ENCODE results near the gene KRTAP23-1. TPM values are rescaled to one million over a fixed set of nuclear protein-coding genes. Genes with fewer than 3 reads are reported as not detected.

Gene KRTAP23-1
- total and polyA plus RNA-seq, 2 of the 4 experiments (the other 2 are of a cell fraction) = not detected

DNA sequence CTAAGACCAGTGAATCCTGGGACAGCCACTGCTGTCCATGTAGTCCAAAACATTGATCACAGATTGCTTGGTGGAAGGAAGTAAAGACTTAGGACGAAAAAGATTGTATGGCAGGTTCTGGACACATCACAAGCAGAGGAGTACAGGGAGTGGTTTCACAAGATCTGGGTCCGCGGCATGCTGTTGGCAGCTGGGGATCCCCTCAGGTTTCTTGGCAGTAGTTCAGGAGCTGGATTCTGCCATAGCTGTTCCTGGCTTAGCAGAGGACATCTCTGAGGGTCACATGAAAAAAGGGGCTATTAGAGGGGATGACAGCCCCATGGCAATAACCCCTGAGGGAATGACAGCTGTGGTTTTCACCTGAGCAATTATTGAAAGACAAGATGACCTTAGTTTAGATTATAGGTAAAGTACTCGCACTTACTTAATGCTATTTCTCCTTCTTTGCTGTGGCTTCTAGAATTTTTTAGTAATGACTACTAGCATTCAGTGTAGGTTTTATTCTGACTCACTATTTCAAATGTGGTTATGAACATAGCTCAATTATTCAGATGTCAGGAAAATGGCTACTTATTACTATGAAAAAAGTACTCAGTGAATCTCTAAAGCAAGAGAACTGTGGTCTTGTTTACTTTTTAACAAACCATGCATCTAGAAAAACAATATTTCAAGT is 19.1 kb downstream of the KRTAP23-1 start:
- Histone ChIP-seq H3K9ac (ENCODE audit: low read depth, low read length) (no peak overlapping the region), H2AK5ac (ENCODE audit: low read depth, low read length) (no peak overlapping the region), H3K9me3 (ENCODE audit: control insufficient read depth, insufficient read depth, low read length) (peaks cover 14% of the 10 kb centered on the region), H3K23ac (ENCODE audit: low read depth, low read length) (no peak overlapping the region), H3K9me1 (ENCODE audit: insufficient read depth, low read length) (no peaks in the 10 kb centered on the region), H3K4me3 (ENCODE audit: insufficient read depth, low read depth, low read length) (no peak overlapping the region), H3K14ac (replicated peaks; ENCODE audit: low read depth, low read length) (no peak overlapping the region), H2AFZ (replicated peaks; ENCODE audit: low read length, poor library complexity) (no peak overlapping the region), H2BK15ac (ENCODE audit: low read depth, low read length) (no peak overlapping the region), H3K18ac (ENCODE audit: low read depth, low read length) (no peak overlapping the region), H3K27ac (ENCODE audit: insufficient read depth, low read length) (no peak overlapping the region), H3K4ac (ENCODE audit: low read depth, low read length) (no peak overlapping the region), H4K91ac (ENCODE audit: insufficient read depth, low read depth, low read length) (no peak overlapping the region), H3K4me1 (ENCODE audit: control insufficient read depth, insufficient read depth, low read length) (no peaks in the 10 kb centered on the region), H2BK20ac (ENCODE audit: low read depth, low read length) (no peak overlapping the region), H3K79me1 (ENCODE audit: low read depth in 1 of 2, low read length in 2 of 2) (no peaks in the 10 kb centered on the region), H3K36me3 (ENCODE audit: control insufficient read depth, insufficient read depth, low read length) (no peaks in the 10 kb centered on the region), H3K4me2 (ENCODE audit: low read depth, low read length) (no peak overlapping the region), H2AK9ac (replicated peaks; ENCODE audit: low read depth, low read length, poor library complexity) (no peak overlapping the region), H2BK5ac (ENCODE audit: low read depth, low read length, poor library complexity, severe bottlenecking) (no peak overlapping the region), H3K56ac (ENCODE audit: extremely low read depth, insufficient read depth, low read length) (no peak overlapping the region), H4K20me1 (ENCODE audit: insufficient read depth, low read length) (no peaks in the 10 kb centered on the region), H4K5ac (ENCODE audit: low read depth, low read length) (no peak overlapping the region), H2BK120ac (ENCODE audit: low read depth, low read length) (no peak overlapping the region), H4K8ac (ENCODE audit: low read depth in 2 of 2, low read length in 2 of 2) (no peak overlapping the region), H3K27me3 (ENCODE audit: control insufficient read depth, insufficient read depth, low read length) (no peaks in the 10 kb centered on the region)
- ChIA-PET POLR2A (ENCODE audit: unreplicated experiment) (no interaction called here), CTCF (no interaction called here)
- BruUV-seq (replicated peaks) = no TSS peak
- in situ Hi-C loops (cut with MboI; ENCODE audit: low sequenced_read_pairs) (no loop called here), intact Hi-C loops (cut with micrococcal nuclease) (no loop called here), dilution Hi-C loops (cut with HindIII; ENCODE audit: low sequenced_read_pairs, unreplicated experiment) (no loop called here)
- DNase-seq = no peak
- ATAC-seq (ENCODE audit: low read depth) = no peak
- TF ChIP-seq, protein P1, sequence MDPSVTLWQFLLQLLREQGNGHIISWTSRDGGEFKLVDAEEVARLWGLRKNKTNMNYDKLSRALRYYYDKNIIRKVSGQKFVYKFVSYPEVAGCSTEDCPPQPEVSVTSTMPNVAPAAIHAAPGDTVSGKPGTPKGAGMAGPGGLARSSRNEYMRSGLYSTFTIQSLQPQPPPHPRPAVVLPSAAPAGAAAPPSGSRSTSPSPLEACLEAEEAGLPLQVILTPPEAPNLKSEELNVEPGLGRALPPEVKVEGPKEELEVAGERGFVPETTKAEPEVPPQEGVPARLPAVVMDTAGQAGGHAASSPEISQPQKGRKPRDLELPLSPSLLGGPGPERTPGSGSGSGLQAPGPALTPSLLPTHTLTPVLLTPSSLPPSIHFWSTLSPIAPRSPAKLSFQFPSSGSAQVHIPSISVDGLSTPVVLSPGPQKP (IDR thresholded peaks at IDR 0.05; ENCODE audit: borderline replicate concordance, low read depth, low read length) = no peak
- TF ChIP-seq MXI1 (IDR thresholded peaks at IDR 0.05; ENCODE audit: borderline replicate concordance, low read depth, low read length) (no peak), MAFK (IDR thresholded peaks at IDR 0.05; ENCODE audit: low read depth, low read length) (no peak), RFX5 (IDR thresholded peaks at IDR 0.05; ENCODE audit: low read depth, low read length) (no peak), FOS (IDR thresholded peaks at IDR 0.05; ENCODE audit: low read depth, low read length) (no peak), SMC3 (IDR thresholded peaks at IDR 0.05; ENCODE audit: low read depth, low read length) (no peak)
- WGBS, 2 experiments (ENCODE audit: extremely low coverage in 2 of 2, insufficient read length in 1 of 2) = 40% methylated on average over 3 of the region's 4 CpGs; no CpG with 5 or more reads in 1 of the 2 experiments
